Measurements from ENCODE around the gene SVIL.
"Not testable (repeated sequence)": the region's sequence is repeated elsewhere in the genome, so short reads cannot be mapped to it uniquely, and the experiment has no call there.

Gene SVIL

GRCh38 chr10:29496341-29497162 is 138.2 kb downstream of the SVIL start:
- H3K4me3 ChIP-seq (replicated peaks; ENCODE audit: low read depth, low read length): no peak overlapping the region
- DNase-seq (ENCODE audit: low read depth): peak; percentile 73
- TF ChIP-seq CTCF (IDR thresholded peaks at IDR 0.05; ENCODE audit: low read length, missing control alignments): peak; percentile 98

GRCh38 chr10:29495366-29495765 is 139.4 kb downstream of the SVIL start:
- no peak for TF ChIP-seq CTCF (IDR thresholded peaks at IDR 0.05; ENCODE audit: low read length, missing control alignments)
- H3K4me3 ChIP-seq (replicated peaks; ENCODE audit: low read depth, low read length): no peak overlapping the region
- no peak for DNase-seq (ENCODE audit: low read depth)

- DNase-seq (ENCODE audit: low read depth): no peak
- no peak for TF ChIP-seq CTCF (IDR thresholded peaks at IDR 0.05; ENCODE audit: low read length, missing control alignments)
- no peak overlapping the region for H3K4me3 ChIP-seq (replicated peaks; ENCODE audit: low read depth, low read length)
Observed at GRCh38 chr10:29493697-29494096, 141.1 kb downstream of the SVIL start.

GRCh38 chr10:29492774-29493173 is 142.0 kb downstream of the SVIL start:
- no peak for DNase-seq (ENCODE audit: low read depth)
- H3K4me3 ChIP-seq (replicated peaks; ENCODE audit: low read depth, low read length): no peak overlapping the region
- no peak for TF ChIP-seq CTCF (IDR thresholded peaks at IDR 0.05; ENCODE audit: low read length, missing control alignments)

GRCh38 chr10:29491918-29492317 is 142.9 kb downstream of the SVIL start:
- no peak overlapping the region for H3K4me3 ChIP-seq (replicated peaks; ENCODE audit: low read depth, low read length)
- no peak for DNase-seq (ENCODE audit: low read depth)
- TF ChIP-seq CTCF (IDR thresholded peaks at IDR 0.05; ENCODE audit: low read length, missing control alignments): no peak

- not testable (repeated sequence) for DNase-seq (ENCODE audit: low read depth); H3K4me3 ChIP-seq (replicated peaks; ENCODE audit: low read depth, low read length)
Observed at GRCh38 chr10:29490781-29491280, 143.9 kb downstream of the SVIL start.

GRCh38 chr10:29488471-29488870 is 146.3 kb downstream of the SVIL start:
- not testable (repeated sequence) for H3K4me3 ChIP-seq (replicated peaks; ENCODE audit: low read depth, low read length); DNase-seq (ENCODE audit: low read depth)

GRCh38 chr10:29487884-29488266 is 146.9 kb downstream of the SVIL start:
- peak; percentile 9 for TF ChIP-seq CTCF (IDR thresholded peaks at IDR 0.05; ENCODE audit: low read length, missing control alignments)
- H3K4me3 ChIP-seq (replicated peaks; ENCODE audit: low read depth, low read length); DNase-seq (ENCODE audit: low read depth): not testable (repeated sequence)

GRCh38 chr10:29487032-29487883 is 147.5 kb downstream of the SVIL start:
- H3K4me3 ChIP-seq (replicated peaks; ENCODE audit: low read depth, low read length); DNase-seq (ENCODE audit: low read depth): not testable (repeated sequence)

Data from fibroblast of pulmonary artery (primary cell).